IPS-18c (cell line): ENCODE measurements around the gene GPR107.
A peak's percentile ranks its signal among the peaks of the same experiment; 100 is the strongest.

Experiments
- H3K4me3 ChIP-seq: 2 replicates; pipeline ENCODE4 v1.7.0; 2013; ENCODE audit warnings: low read depth, mild to moderate bottlenecking, low read length, moderate library complexity; ENCODE audit not compliant: insufficient read depth
- H3K9me3 ChIP-seq: one replicate; pipeline ENCODE4 v1.6.1; 2013; ENCODE audit warnings: mild to moderate bottlenecking, low read length, moderate library complexity; ENCODE audit not compliant: control insufficient read depth, insufficient read depth

The GPR107 gene

GRCh38 chr9:130138171-130138653, 84.5 kb downstream of the GPR107 start:
- no peak overlapping the region for H3K4me3 ChIP-seq

GRCh38 chr9:130138791-130139190, 85.1 kb downstream of the GPR107 start:
- Histone ChIP-seq H3K4me3 (peak overlapping the region; percentile 15; the same call in 1 of the 2 replicates), H3K9me3 (no peaks in the 10 kb centered on the region)

More at GRCh38 chr9:130138171-130138653, 84.5 kb downstream of the GPR107 start:
- H3K9me3 ChIP-seq: no peaks in the 10 kb centered on the region

DNA sequence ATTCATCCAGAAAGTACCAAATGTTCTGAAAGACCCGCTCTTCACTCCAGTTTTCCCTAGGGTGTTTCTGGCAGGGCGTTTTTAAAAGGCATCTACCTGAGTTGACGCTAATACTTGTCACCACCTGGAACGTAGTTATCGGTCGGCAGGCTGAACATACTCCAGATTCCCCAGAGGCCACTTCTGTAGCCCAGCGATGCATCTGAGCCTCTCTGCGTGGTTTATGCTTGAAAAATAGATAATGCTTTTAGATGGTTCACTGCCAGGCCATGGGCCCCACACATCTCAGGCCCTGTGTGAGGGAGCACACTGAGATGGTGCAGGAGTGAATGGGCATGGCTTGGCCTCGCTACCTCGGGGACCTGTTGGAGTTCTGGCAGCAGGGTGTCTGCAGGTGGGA, 85.5 kb downstream of the GPR107 start:
- H3K4me3 ChIP-seq: no peak overlapping the region
- no peaks in the 10 kb centered on the region for H3K9me3 ChIP-seq

DNA sequence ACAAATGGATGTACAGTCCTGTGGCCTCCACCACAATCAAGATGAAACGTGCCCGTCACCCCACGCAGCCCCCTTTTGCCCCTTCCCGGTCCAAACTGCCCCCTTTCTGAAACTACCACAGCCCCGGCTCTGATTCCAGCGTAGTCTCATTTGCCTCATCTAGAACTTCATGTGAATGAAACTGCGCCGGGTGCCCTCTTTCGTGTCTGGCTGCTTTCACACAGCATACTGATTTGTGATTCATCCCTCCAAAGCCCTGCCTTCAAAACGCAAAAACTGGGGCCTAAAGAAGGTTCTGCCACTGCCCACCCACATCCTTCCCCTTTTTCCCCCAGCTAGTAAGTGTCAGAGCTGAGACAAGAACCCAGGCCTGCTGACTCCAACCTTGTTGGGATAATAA, 87.0 kb downstream of the GPR107 start:
- Histone ChIP-seq H3K4me3 (no peak overlapping the region), H3K9me3 (no peaks in the 10 kb centered on the region)

GRCh38 chr9:130142056-130142455, 88.3 kb downstream of the GPR107 start:
- no peaks in the 10 kb centered on the region for H3K9me3 ChIP-seq
- H3K4me3 ChIP-seq: no peak overlapping the region

- Histone ChIP-seq H3K4me3 (no peak overlapping the region), H3K9me3 (no peaks in the 10 kb centered on the region)
Measured at GRCh38 chr9:130142641-130143040, 88.9 kb downstream of the GPR107 start.

DNA sequence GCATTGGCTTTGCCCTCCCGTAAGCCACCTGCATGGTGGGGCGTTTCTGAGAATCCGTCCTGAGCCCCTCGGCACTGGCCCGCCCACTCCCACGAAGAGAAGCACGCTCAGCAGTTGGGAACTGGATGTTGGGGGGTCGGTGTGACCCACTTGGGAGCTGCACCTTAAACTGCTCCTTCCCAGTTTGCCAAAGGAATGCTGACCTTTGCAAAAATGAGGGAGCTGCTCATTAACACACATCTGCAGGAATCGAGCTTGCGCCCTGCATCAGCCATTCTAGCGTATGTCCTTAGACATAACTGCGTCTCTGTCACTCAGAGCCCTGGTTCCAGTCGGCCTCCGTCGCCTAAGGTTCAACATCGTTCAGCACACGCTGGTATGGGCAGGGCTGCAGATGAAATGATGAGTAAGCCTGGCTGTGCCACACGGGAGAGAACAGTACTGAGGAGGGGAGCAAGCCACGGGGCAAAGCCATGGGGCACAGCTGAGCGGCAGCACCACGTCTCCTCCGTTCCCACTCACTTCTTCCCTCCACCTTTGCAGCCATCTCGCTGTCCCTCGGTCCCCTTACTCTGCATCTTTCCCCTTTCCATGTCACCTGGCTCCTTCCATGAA, 89.7 kb downstream of the GPR107 start:
- H3K9me3 ChIP-seq: no peaks in the 10 kb centered on the region
- H3K4me3 ChIP-seq: no peak overlapping the region

DNA sequence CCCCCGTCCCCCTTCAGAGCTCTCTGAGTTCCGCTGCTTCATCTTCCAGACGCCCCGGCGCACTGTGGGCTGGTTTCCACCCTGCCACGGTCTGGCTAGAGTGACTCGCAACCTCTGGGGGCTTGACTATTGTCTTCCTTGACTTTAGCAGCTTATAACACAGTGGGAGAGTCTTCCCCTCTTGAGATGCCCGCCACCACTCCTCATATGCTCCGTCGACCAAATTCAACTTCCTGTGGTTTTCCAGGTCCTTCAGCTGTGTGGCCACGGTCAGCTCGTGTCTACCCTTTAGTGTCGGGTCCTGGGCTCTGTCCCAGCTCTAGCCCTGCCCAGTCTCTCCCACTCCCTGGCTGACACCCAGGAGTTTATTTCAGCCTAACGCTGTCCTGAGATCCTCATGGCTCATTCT, 90.3 kb downstream of the GPR107 start:
- Histone ChIP-seq H3K9me3 (no peaks in the 10 kb centered on the region), H3K4me3 (no peak overlapping the region)

DNA sequence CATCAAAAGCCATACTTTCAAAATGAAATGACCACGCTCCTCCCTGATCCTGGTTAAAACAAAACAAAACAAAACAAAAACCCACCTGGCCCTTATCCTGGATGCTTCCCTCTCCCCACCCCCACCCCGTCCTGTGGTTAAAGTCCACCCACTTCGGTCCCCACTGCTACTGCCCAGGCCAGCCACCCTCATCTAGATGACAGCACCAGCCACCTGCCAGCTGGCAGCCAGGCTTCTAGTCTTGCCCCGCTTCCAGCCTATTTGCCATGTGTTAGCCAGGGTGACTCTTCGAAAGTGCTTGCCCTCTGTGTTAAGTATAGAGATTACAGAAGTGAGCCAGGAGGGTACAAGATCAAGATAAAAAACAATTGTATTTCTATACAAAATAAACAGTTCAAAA, 91.0 kb downstream of the GPR107 start:
- no peaks in the 10 kb centered on the region for H3K9me3 ChIP-seq
- H3K4me3 ChIP-seq: no peak overlapping the region

GRCh38 chr9:130145658-130146057, 92.0 kb downstream of the GPR107 start:
- Histone ChIP-seq H3K9me3 (no peaks in the 10 kb centered on the region), H3K4me3 (no peak overlapping the region)

- H3K9me3 ChIP-seq: no peaks in the 10 kb centered on the region
Measured at GRCh38 chr9:130147198-130147597, 93.5 kb downstream of the GPR107 start.

DNA sequence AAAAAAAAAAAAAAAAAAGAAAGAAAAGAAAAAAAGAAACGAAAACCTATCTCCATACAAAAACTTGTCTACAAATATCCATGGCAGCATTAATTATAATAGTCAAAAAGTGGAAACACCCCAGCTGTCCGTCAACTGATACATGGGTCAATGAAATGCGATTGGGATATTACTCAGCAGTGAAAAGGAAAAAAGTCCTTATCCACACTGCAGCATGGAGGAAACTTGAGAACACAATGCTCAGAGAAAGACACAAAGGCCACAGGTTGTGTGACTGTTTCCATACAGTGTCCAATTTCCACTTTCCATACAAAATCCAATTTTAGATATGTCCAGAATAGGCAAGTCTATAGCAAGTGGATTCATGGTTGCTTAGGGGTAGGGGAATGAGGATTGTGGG, 94.2 kb downstream of the GPR107 start:
- no peaks in the 10 kb centered on the region for H3K9me3 ChIP-seq
- no peak overlapping the region for H3K4me3 ChIP-seq

More at GRCh38 chr9:130147198-130147597, 93.5 kb downstream of the GPR107 start:
- no peak overlapping the region for H3K4me3 ChIP-seq

GRCh38 chr9:130149031-130149430, 95.3 kb downstream of the GPR107 start:
- no peaks in the 10 kb centered on the region for H3K9me3 ChIP-seq
- H3K4me3 ChIP-seq: no peak overlapping the region

GRCh38 chr9:130149654-130150286, 96.1 kb downstream of the GPR107 start:
- H3K4me3 ChIP-seq: no peak overlapping the region
- no peaks in the 10 kb centered on the region for H3K9me3 ChIP-seq

DNA sequence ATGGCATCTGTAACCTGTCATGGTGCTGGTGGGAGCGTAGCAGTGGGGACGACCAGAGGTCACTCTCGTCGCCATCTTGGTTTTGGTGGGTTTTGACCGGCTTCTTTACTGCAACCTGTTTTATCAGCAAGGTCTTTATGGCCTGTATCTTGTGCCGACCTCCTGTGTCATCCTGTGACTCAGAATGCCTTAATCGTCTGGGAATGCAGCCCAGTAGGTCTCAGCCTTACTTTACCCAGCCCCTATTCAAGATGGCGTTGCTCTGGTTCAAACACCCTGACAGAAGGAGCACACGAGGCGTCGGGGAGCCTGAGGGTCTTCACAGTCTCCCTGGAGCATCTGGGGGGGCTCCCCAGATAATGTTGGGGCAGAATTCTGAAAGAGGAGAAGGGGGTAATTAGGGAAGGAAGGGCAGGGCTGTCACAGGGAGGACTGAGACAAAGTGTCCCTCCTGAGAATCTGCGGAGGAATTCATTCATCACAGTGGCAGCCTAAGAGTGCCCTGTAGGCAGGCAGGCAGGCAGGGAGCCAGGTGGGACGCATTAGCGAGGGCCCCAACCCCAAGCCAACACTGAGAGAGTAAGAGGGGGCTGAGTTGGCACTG, 97.2 kb downstream of the GPR107 start:
- H3K9me3 ChIP-seq: peaks cover 4% of the 10 kb centered on the region
- no peak overlapping the region for H3K4me3 ChIP-seq

DNA sequence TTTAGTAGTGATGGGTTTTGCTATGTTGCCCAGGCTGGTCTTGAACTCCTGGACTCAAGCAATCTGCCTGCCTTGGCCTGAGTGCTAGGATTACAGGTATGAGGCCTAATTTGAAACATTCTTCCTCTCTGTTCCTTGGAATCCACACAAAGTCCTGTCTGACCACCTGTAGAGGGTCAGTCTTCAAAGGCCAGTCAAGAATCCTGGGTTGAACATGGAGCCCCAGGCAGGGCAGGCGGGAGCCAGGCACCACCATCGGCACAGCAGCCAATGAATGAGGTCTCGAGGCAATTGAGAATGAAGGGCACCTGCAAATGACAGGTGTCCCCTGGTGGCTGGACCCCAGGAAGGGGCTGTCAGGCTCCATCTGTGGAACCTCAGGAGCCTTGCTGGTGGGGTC, 101.1 kb downstream of the GPR107 start:
- Histone ChIP-seq H3K9me3 (peaks cover 4% of the 10 kb centered on the region), H3K4me3 (no peak overlapping the region)

DNA sequence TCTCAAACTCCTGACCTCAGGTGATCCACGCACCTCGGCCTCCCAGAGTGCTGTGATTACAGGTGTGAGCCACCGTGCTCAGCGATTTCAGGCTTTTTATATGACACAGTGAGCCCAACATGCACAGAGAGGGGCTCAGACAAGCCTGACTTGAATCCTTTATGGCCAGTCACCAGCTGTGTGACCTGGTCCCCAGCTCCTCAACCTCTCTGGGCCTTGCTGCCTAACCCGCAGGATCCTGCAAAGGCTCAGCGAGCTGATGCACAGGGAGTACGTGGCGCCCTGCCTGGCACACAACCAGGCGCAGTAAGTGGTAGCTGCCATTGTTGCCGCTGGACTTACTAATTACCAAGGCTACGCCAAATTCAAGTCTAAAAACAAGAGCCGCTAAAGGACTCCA, 101.9 kb downstream of the GPR107 start:
- Histone ChIP-seq H3K4me3 (no peak overlapping the region), H3K9me3 (peaks cover 4% of the 10 kb centered on the region)

DNA sequence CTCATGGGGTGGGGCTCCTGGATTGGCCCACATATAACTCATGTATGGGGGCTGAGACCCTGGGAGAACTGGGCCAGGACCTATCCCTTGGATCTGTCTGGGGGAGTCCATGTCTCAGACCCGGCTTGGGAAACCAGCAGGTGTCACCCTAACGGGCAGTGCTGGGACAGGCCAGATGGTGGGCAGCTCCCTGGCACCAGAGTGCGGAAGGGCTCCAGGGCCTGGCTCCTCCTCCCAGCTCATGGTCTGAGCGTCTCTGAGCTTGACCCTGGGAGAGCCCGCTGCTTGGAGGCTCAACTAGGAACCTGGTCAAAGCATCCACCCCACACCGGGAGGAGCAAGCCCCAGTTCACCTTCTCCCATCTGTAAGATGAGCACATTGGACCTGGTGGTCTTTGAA, 103.0 kb downstream of the GPR107 start:
- Histone ChIP-seq H3K9me3 (peaks cover 4% of the 10 kb centered on the region), H3K4me3 (no peak overlapping the region)
